ENCODE data around the gene VMAC. TPM values are rescaled to one million over a fixed set of nuclear protein-coding genes. Genes with fewer than 3 reads are reported as not detected.
A peak's percentile ranks its signal among the peaks of the same experiment; 100 is the strongest.
"Not testable (repeated sequence)": the region's sequence is repeated elsewhere in the genome, so short reads cannot be mapped to it uniquely, and the experiment has no call there.

Gene VMAC
- polyA plus RNA-seq, 4 donors: 1.1 to 8.8 (median 2.7) TPM

- Histone ChIP-seq H3K4me1 (ENCODE audit: control insufficient read depth in 3 of 3, insufficient read depth in 2 of 3, low read depth in 1 of 3, low read length in 2 of 3) (peaks cover 0 to 14% (median 0%) of the 10 kb centered on the region in 3 donors), H3K9me3 (ENCODE audit: control insufficient read depth in 2 of 2, insufficient read depth in 1 of 2, low read depth in 1 of 2, low read length in 1 of 2) (no peaks in the 10 kb centered on the region), H3K27me3 (ENCODE audit: control insufficient read depth in 3 of 3, insufficient read depth in 3 of 3, low read length in 3 of 3) (peaks cover 2 to 8% (median 5%) of the 10 kb centered on the region in 3 donors), H3K36me3 (ENCODE audit: control insufficient read depth in 3 of 3, insufficient read depth in 2 of 3, low read depth in 1 of 3, low read length in 3 of 3) (no peaks in the 10 kb centered on the region), H3K4me3 (ENCODE audit: low read depth in 1 of 3, low read length in 3 of 3) (no peak overlapping the region), H3K27ac (ENCODE audit: low read depth in 1 of 3, low read length in 2 of 3) (no peak overlapping the region)
- DNase-seq (no peak), FAIRE-seq (no peak)
- 34 to 57% (median 42%) methylated on average over 19 of the region's 19 CpGs for WGBS, 3 donors
These were observed 23.0 kb upstream of the VMAC start for GRCh38 chr19:5881543-5882299.

- Histone ChIP-seq H3K4me3 (ENCODE audit: low read depth in 1 of 3, low read length in 3 of 3) (no peak overlapping the region), H3K4me1 (ENCODE audit: control insufficient read depth in 3 of 3, insufficient read depth in 2 of 3, low read depth in 1 of 3, low read length in 2 of 3) (peaks cover 0 to 14% (median 0%) of the 10 kb centered on the region in 3 donors), H3K9me3 (ENCODE audit: control insufficient read depth in 2 of 2, insufficient read depth in 1 of 2, low read depth in 1 of 2, low read length in 1 of 2) (no peaks in the 10 kb centered on the region), H3K36me3 (ENCODE audit: control insufficient read depth in 3 of 3, insufficient read depth in 2 of 3, low read depth in 1 of 3, low read length in 3 of 3) (no peaks in the 10 kb centered on the region), H3K27me3 (ENCODE audit: control insufficient read depth in 3 of 3, insufficient read depth in 3 of 3, low read length in 3 of 3) (peaks cover 2 to 8% (median 5%) of the 10 kb centered on the region in 3 donors), H3K27ac (ENCODE audit: low read depth in 1 of 3, low read length in 2 of 3) (no peak overlapping the region)
- 49 to 56% (median 55%) methylated on average over 9 of the region's 9 CpGs for WGBS, 3 donors
- FAIRE-seq (no peak), DNase-seq (no peak)
These were observed 22.2 kb upstream of the VMAC start for GRCh38 chr19:5882421-5882968.

GRCh38 chr19:5883157-5883873 is 21.4 kb upstream of the VMAC start:
- H3K4me1 ChIP-seq (ENCODE audit: control insufficient read depth in 3 of 3, insufficient read depth in 2 of 3, low read depth in 1 of 3, low read length in 2 of 3): peaks cover 0 to 14% (median 0%) of the 10 kb centered on the region in 3 donors
- DNase-seq; H3K36me3 ChIP-seq (ENCODE audit: control insufficient read depth in 3 of 3, insufficient read depth in 2 of 3, low read depth in 1 of 3, low read length in 3 of 3); H3K4me3 ChIP-seq (ENCODE audit: low read depth in 1 of 3, low read length in 3 of 3); H3K9me3 ChIP-seq (ENCODE audit: control insufficient read depth in 2 of 2, insufficient read depth in 1 of 2, low read depth in 1 of 2, low read length in 1 of 2); FAIRE-seq; H3K27ac ChIP-seq (ENCODE audit: low read depth in 1 of 3, low read length in 2 of 3); H3K27me3 ChIP-seq (ENCODE audit: control insufficient read depth in 3 of 3, insufficient read depth in 3 of 3, low read length in 3 of 3): not testable (repeated sequence)
- 64 to 77% (median 69%) methylated on average over 13 of the region's 13 CpGs for WGBS, 3 donors

- 70 to 81% (median 76%) methylated on average over 11 of the region's 11 CpGs for WGBS, 3 donors
- not testable (repeated sequence) for DNase-seq; FAIRE-seq; H3K27ac ChIP-seq (ENCODE audit: low read depth in 1 of 3, low read length in 2 of 3); H3K9me3 ChIP-seq (ENCODE audit: control insufficient read depth in 2 of 2, insufficient read depth in 1 of 2, low read depth in 1 of 2, low read length in 1 of 2); H3K36me3 ChIP-seq (ENCODE audit: control insufficient read depth in 3 of 3, insufficient read depth in 2 of 3, low read depth in 1 of 3, low read length in 3 of 3); H3K4me3 ChIP-seq (ENCODE audit: low read depth in 1 of 3, low read length in 3 of 3); H3K27me3 ChIP-seq (ENCODE audit: control insufficient read depth in 3 of 3, insufficient read depth in 3 of 3, low read length in 3 of 3)
- peaks cover 0 to 14% (median 0%) of the 10 kb centered on the region in 3 donors for H3K4me1 ChIP-seq (ENCODE audit: control insufficient read depth in 3 of 3, insufficient read depth in 2 of 3, low read depth in 1 of 3, low read length in 2 of 3)
These were observed 20.4 kb upstream of the VMAC start for GRCh38 chr19:5884065-5884811.

- Histone ChIP-seq H3K4me3 (ENCODE audit: low read depth in 1 of 3, low read length in 3 of 3) (no peak overlapping the region), H3K4me1 (ENCODE audit: control insufficient read depth in 3 of 3, insufficient read depth in 2 of 3, low read depth in 1 of 3, low read length in 2 of 3) (peaks cover 0 to 10% (median 0%) of the 10 kb centered on the region in 3 donors), H3K27me3 (ENCODE audit: control insufficient read depth in 3 of 3, insufficient read depth in 3 of 3, low read length in 3 of 3) (peaks cover 0 to 28% (median 0%) of the 10 kb centered on the region in 3 donors), H3K36me3 (ENCODE audit: control insufficient read depth in 3 of 3, insufficient read depth in 2 of 3, low read depth in 1 of 3, low read length in 3 of 3) (peaks cover 0 to 7% (median 0%) of the 10 kb centered on the region in 3 donors), H3K27ac (ENCODE audit: low read depth in 1 of 3, low read length in 2 of 3) (peak overlapping the region in 1 of 3 donors; percentile 11), H3K9me3 (ENCODE audit: control insufficient read depth in 2 of 2, insufficient read depth in 1 of 2, low read depth in 1 of 2, low read length in 1 of 2) (no peaks in the 10 kb centered on the region)
- whole genome bisulfite sequencing, 3 donors: 54 to 61% (median 54%) methylated on average over 17 of the region's 17 CpGs
- FAIRE-seq (no peak), DNase-seq (no peak)
These were observed 15.2 kb upstream of the VMAC start for GRCh38 chr19:5889288-5889971.

GRCh38 chr19:5890099-5890498 is 14.6 kb upstream of the VMAC start:
- peak overlapping the region in 1 of 3 donors; percentile 11 for H3K27ac ChIP-seq (ENCODE audit: low read depth in 1 of 3, low read length in 2 of 3)
- peaks cover 0 to 10% (median 0%) of the 10 kb centered on the region in 3 donors for H3K4me1 ChIP-seq (ENCODE audit: control insufficient read depth in 3 of 3, insufficient read depth in 2 of 3, low read depth in 1 of 3, low read length in 2 of 3)
- 55 to 69% (median 66%) methylated on average over 9 to 10 of the region's 10 CpGs for WGBS, 3 donors
- no peak for FAIRE-seq
- H3K27me3 ChIP-seq (ENCODE audit: control insufficient read depth in 3 of 3, insufficient read depth in 3 of 3, low read length in 3 of 3): peaks cover 0 to 28% (median 0%) of the 10 kb centered on the region in 3 donors
- no peak for DNase-seq
- H3K36me3 ChIP-seq (ENCODE audit: control insufficient read depth in 3 of 3, insufficient read depth in 2 of 3, low read depth in 1 of 3, low read length in 3 of 3): peaks cover 0 to 14% (median 0%) of the 10 kb centered on the region in 3 donors
- no peaks in the 10 kb centered on the region for H3K9me3 ChIP-seq (ENCODE audit: control insufficient read depth in 2 of 2, insufficient read depth in 1 of 2, low read depth in 1 of 2, low read length in 1 of 2)
- H3K4me3 ChIP-seq (ENCODE audit: low read depth in 1 of 3, low read length in 3 of 3): no peak overlapping the region

GRCh38 chr19:5891572-5891937 is 13.1 kb upstream of the VMAC start:
- Histone ChIP-seq H3K36me3 (ENCODE audit: control insufficient read depth in 3 of 3, insufficient read depth in 2 of 3, low read depth in 1 of 3, low read length in 3 of 3) (peaks cover 5 to 28% (median 11%) of the 10 kb centered on the region in 3 donors), H3K27me3 (ENCODE audit: control insufficient read depth in 3 of 3, insufficient read depth in 3 of 3, low read length in 3 of 3) (peaks cover 0 to 28% (median 0%) of the 10 kb centered on the region in 3 donors), H3K9me3 (ENCODE audit: control insufficient read depth in 2 of 2, insufficient read depth in 1 of 2, low read depth in 1 of 2, low read length in 1 of 2) (no peaks in the 10 kb centered on the region), H3K4me3 (ENCODE audit: low read depth in 1 of 3, low read length in 3 of 3) (no peak overlapping the region), H3K4me1 (ENCODE audit: control insufficient read depth in 3 of 3, insufficient read depth in 2 of 3, low read depth in 1 of 3, low read length in 2 of 3) (peaks cover 0 to 10% (median 0%) of the 10 kb centered on the region in 3 donors), H3K27ac (ENCODE audit: low read depth in 1 of 3, low read length in 2 of 3) (no peak overlapping the region)
- FAIRE-seq: no peak
- no peak for DNase-seq
- WGBS, 3 donors: 33 to 64% (median 58%) methylated on average over 3 to 4 of the region's 4 CpGs

Data from small intestine (tissue), 7 donors.